Activated naive CD4-positive, alpha-beta T cell treated with anti-CD3 and anti-CD28 coated beads, Interleukin-2, amount 50 U/mL, for 24 hours (primary cell): Measurements from ENCODE around the gene CPM.

Experiments
- H3K27ac Mint-ChIP-seq: one replicate; pipeline ENCODE4 v1.8.0; 2021; ENCODE audit warnings: mild to moderate bottlenecking, mixed read lengths
- H3K27me3 Mint-ChIP-seq: one replicate; pipeline ENCODE4 v1.8.0; 2021; ENCODE audit warnings: mixed read lengths
- H3K36me3 Mint-ChIP-seq: one replicate; pipeline ENCODE4 v1.8.0; 2021; ENCODE audit warnings: mixed read lengths
- H3K4me1 Mint-ChIP-seq: one replicate; pipeline ENCODE4 v1.8.0; 2021; ENCODE audit warnings: mixed read lengths
- H3K4me3 Mint-ChIP-seq: one replicate; pipeline ENCODE4 v1.8.0; 2021; ENCODE audit warnings: mild to moderate bottlenecking, mixed read lengths
- H3K9me3 Mint-ChIP-seq: one replicate; pipeline ENCODE4 v1.8.0; 2021; ENCODE audit warnings: mixed read lengths

Gene CPM

GRCh38 chr12:68962877-68963855 is 30.2 kb upstream of the CPM start:
- peaks cover 61% of the 10 kb centered on the region for H3K4me1 Mint-ChIP-seq
- H3K36me3 Mint-ChIP-seq: peaks cover 8% of the 10 kb centered on the region
- no peaks in the 10 kb centered on the region for H3K27me3 Mint-ChIP-seq
- H3K9me3 Mint-ChIP-seq: peaks cover 7% of the 10 kb centered on the region
- H3K4me3 Mint-ChIP-seq: peak overlapping the region; percentile 65
- H3K27ac Mint-ChIP-seq: peak overlapping the region; percentile 83

- Mint-ChIP-seq H3K9me3 (peaks cover 7% of the 10 kb centered on the region), H3K4me3 (peak overlapping the region; percentile 58), H3K27ac (peak overlapping the region; percentile 90), H3K36me3 (peaks cover 8% of the 10 kb centered on the region), H3K27me3 (no peaks in the 10 kb centered on the region), H3K4me1 (peaks cover 64% of the 10 kb centered on the region)
Observed at GRCh38 chr12:68959891-68960464, 27.0 kb upstream of the CPM start.

GRCh38 chr12:68959143-68959858 is 26.3 kb upstream of the CPM start:
- Mint-ChIP-seq H3K9me3 (peaks cover 7% of the 10 kb centered on the region), H3K4me1 (peaks cover 59% of the 10 kb centered on the region), H3K27me3 (no peaks in the 10 kb centered on the region), H3K36me3 (peaks cover 8% of the 10 kb centered on the region), H3K4me3 (peak overlapping the region; percentile 58), H3K27ac (peak overlapping the region; percentile 90)

GRCh38 chr12:68958322-68958721 is 25.4 kb upstream of the CPM start:
- Mint-ChIP-seq H3K27me3 (no peaks in the 10 kb centered on the region), H3K9me3 (peaks cover 7% of the 10 kb centered on the region), H3K4me3 (peak overlapping the region; percentile 40), H3K4me1 (peaks cover 52% of the 10 kb centered on the region), H3K36me3 (peaks cover 6% of the 10 kb centered on the region), H3K27ac (peak overlapping the region; percentile 90)

GRCh38 chr12:68957273-68957672 is 24.3 kb upstream of the CPM start:
- Mint-ChIP-seq H3K36me3 (no peaks in the 10 kb centered on the region), H3K27ac (no peak overlapping the region), H3K4me1 (peaks cover 45% of the 10 kb centered on the region), H3K9me3 (peaks cover under 1% of the 10 kb centered on the region), H3K4me3 (no peak overlapping the region), H3K27me3 (no peaks in the 10 kb centered on the region)

- no peaks in the 10 kb centered on the region for H3K36me3 Mint-ChIP-seq
- H3K4me1 Mint-ChIP-seq: peaks cover 43% of the 10 kb centered on the region
- no peak overlapping the region for H3K27ac Mint-ChIP-seq
- no peak overlapping the region for H3K4me3 Mint-ChIP-seq
- H3K9me3 Mint-ChIP-seq: no peaks in the 10 kb centered on the region
- no peaks in the 10 kb centered on the region for H3K27me3 Mint-ChIP-seq
Observed at GRCh38 chr12:68956466-68956865, 23.5 kb upstream of the CPM start.

- Mint-ChIP-seq H3K4me3 (no peak overlapping the region), H3K4me1 (peaks cover 32% of the 10 kb centered on the region)
Observed at GRCh38 chr12:68954811-68955210, 21.8 kb upstream of the CPM start.

GRCh38 chr12:68953536-68953935 is 20.6 kb upstream of the CPM start:
- no peaks in the 10 kb centered on the region for H3K27me3 Mint-ChIP-seq
- no peak overlapping the region for H3K27ac Mint-ChIP-seq
- no peak overlapping the region for H3K4me3 Mint-ChIP-seq
- H3K4me1 Mint-ChIP-seq: peaks cover 20% of the 10 kb centered on the region
- no peaks in the 10 kb centered on the region for H3K9me3 Mint-ChIP-seq
- H3K36me3 Mint-ChIP-seq: no peaks in the 10 kb centered on the region

More at GRCh38 chr12:68954811-68955210, 21.8 kb upstream of the CPM start:
- Mint-ChIP-seq H3K9me3 (no peaks in the 10 kb centered on the region), H3K27ac (no peak overlapping the region), H3K27me3 (no peaks in the 10 kb centered on the region), H3K36me3 (no peaks in the 10 kb centered on the region)

- Mint-ChIP-seq H3K27ac (no peak overlapping the region), H3K36me3 (no peaks in the 10 kb centered on the region), H3K9me3 (no peaks in the 10 kb centered on the region), H3K27me3 (no peaks in the 10 kb centered on the region), H3K4me1 (peaks cover 7% of the 10 kb centered on the region), H3K4me3 (no peak overlapping the region)
Observed at GRCh38 chr12:68951652-68952051, 18.7 kb upstream of the CPM start.

- Mint-ChIP-seq H3K27ac (no peak overlapping the region), H3K4me3 (no peak overlapping the region), H3K9me3 (no peaks in the 10 kb centered on the region), H3K4me1 (peaks cover 7% of the 10 kb centered on the region), H3K36me3 (no peaks in the 10 kb centered on the region), H3K27me3 (no peaks in the 10 kb centered on the region)
Observed at GRCh38 chr12:68950511-68950910, 17.5 kb upstream of the CPM start.

GRCh38 chr12:68945255-68945654 is 12.3 kb upstream of the CPM start:
- H3K27ac Mint-ChIP-seq: no peak overlapping the region
- no peak overlapping the region for H3K4me3 Mint-ChIP-seq
- no peaks in the 10 kb centered on the region for H3K36me3 Mint-ChIP-seq
- H3K27me3 Mint-ChIP-seq: no peaks in the 10 kb centered on the region
- no peaks in the 10 kb centered on the region for H3K9me3 Mint-ChIP-seq
- H3K4me1 Mint-ChIP-seq: no peaks in the 10 kb centered on the region

GRCh38 chr12:68944296-68945076 is 11.5 kb upstream of the CPM start:
- H3K36me3 Mint-ChIP-seq: no peaks in the 10 kb centered on the region
- no peaks in the 10 kb centered on the region for H3K9me3 Mint-ChIP-seq
- no peak overlapping the region for H3K4me3 Mint-ChIP-seq
- no peak overlapping the region for H3K27ac Mint-ChIP-seq
- H3K27me3 Mint-ChIP-seq: no peaks in the 10 kb centered on the region
- H3K4me1 Mint-ChIP-seq: no peaks in the 10 kb centered on the region

GRCh38 chr12:68943848-68944247 is 10.9 kb upstream of the CPM start:
- no peak overlapping the region for H3K4me3 Mint-ChIP-seq

GRCh38 chr12:68940731-68941130 is 7.8 kb upstream of the CPM start:
- H3K9me3 Mint-ChIP-seq: no peaks in the 10 kb centered on the region
- H3K4me1 Mint-ChIP-seq: no peaks in the 10 kb centered on the region
- H3K36me3 Mint-ChIP-seq: no peaks in the 10 kb centered on the region
- H3K27ac Mint-ChIP-seq: peak overlapping the region; percentile 3
- peaks cover under 1% of the 10 kb centered on the region for H3K27me3 Mint-ChIP-seq
- no peak overlapping the region for H3K4me3 Mint-ChIP-seq

More at GRCh38 chr12:68943848-68944247, 10.9 kb upstream of the CPM start:
- no peaks in the 10 kb centered on the region for H3K36me3 Mint-ChIP-seq
- no peak overlapping the region for H3K27ac Mint-ChIP-seq
- H3K4me1 Mint-ChIP-seq: no peaks in the 10 kb centered on the region
- H3K9me3 Mint-ChIP-seq: no peaks in the 10 kb centered on the region
- H3K27me3 Mint-ChIP-seq: no peaks in the 10 kb centered on the region

GRCh38 chr12:68939505-68939904 is 6.5 kb upstream of the CPM start:
- Mint-ChIP-seq H3K36me3 (no peaks in the 10 kb centered on the region), H3K27ac (no peak overlapping the region), H3K4me1 (no peaks in the 10 kb centered on the region), H3K27me3 (peaks cover 2% of the 10 kb centered on the region), H3K9me3 (no peaks in the 10 kb centered on the region), H3K4me3 (no peak overlapping the region)
